K562 (cell line): ENCODE data around the gene NAA80. TPM values are rescaled to one million over a fixed set of nuclear protein-coding genes. Genes with fewer than 3 reads are reported as not detected.

ENCODE experiments used
- CHD7 ChIP-seq: fragments of 200-600 bp; sonication (generic); IDR thresholded peaks from one replicate; pipeline ENCODE4 v1.6.1; 2012; ENCODE audit warnings: mild to moderate bottlenecking, low read depth, low read length, inconsistent platforms
- DACH1 ChIP-seq: fragments of 450-650 bp; IDR thresholded peaks from 2 replicates; pipeline ENCODE4 v1.6.1; 2018; ENCODE audit not compliant: partially characterized antibody
- FIP1L1 ChIP-seq: fragments of 200-400 bp; formaldehyde crosslinking; IDR thresholded peaks from 2 replicates; pipeline ENCODE4 v1.6.1; 2018; ENCODE audit warnings: mild to moderate bottlenecking, low read depth, low read length; ENCODE audit not compliant: poor library complexity, severe bottlenecking
- FUS ChIP-seq: fragments of 200-400 bp; formaldehyde crosslinking; optimal IDR thresholded peaks from 2 replicates; pipeline ENCODE3; 2017; ENCODE audit warnings: low read depth, low read length
- GABPA ChIP-seq: fragments of 200-800 bp; sonication (Bioruptor generic); conservative IDR thresholded peaks from 2 replicates; pipeline ENCODE4 v1.6.1; 2016; ENCODE audit warnings: low read depth, missing genetic modification characterization, missing compliant biosample characterization
- GABPB1 ChIP-seq: sonication (generic); formaldehyde crosslinking; IDR thresholded peaks from 2 replicates; pipeline ENCODE4 v1.8.0; 2022; ENCODE audit warnings: mild to moderate bottlenecking, missing genetic modification reagents
- KDM5B ChIP-seq: fragments of 200-600 bp; sonication (generic); IDR thresholded peaks from 2 replicates; pipeline ENCODE4 v1.6.1; 2012; ENCODE audit warnings: low read depth, mild to moderate bottlenecking, moderate library complexity, low read length, control low read depth, inconsistent platforms; ENCODE audit not compliant: insufficient replicate concordance
- TEAD1 ChIP-seq, 2 experiments: fragments of 450-650 bp in 1 of 2; sonication (generic) in 1 of 2; formaldehyde crosslinking; IDR thresholded peaks; 2 replicates each; pipeline versions ENCODE4 v1.4.0 to v1.8.0; 2020 to 2022; ENCODE audit warnings: mild to moderate bottlenecking in 2 of 2, missing genetic modification reagents in 1 of 2
- TRIM28 ChIP-seq: fragments of 450-650 bp; IDR thresholded peaks from 2 replicates; pipeline ENCODE4 v1.6.1; 2017
- polyA plus RNA-seq, 8 experiments: library from polyadenylated mRNA; depleted of rRNA in 4 of 8; stranded (reverse) in 5 of 8; unstranded in 3 of 8; fragments of >200 nt; fragmentation: Nextera tagmentation in 2 of 8; fragmentation: Illumina TruSeq in 1 of 8; extraction: Ambion mirVana in 2 of 8; extraction: Trizol in 1 of 8; gene quantifications; 2 replicates each; pipeline versions ENCODE4 v1.2.1 to v1.2.3, GENCODE V29; 2011 to 2014; ENCODE audit warnings: inconsistent platforms in 1 of 8, missing spikeins in 1 of 8
- total RNA-seq, 7 experiments: library from RNA; depleted of rRNA in 6 of 7; stranded (reverse); fragments of >200 nt in 6 of 7; fragmentation: Illumina TruSeq in 2 of 7; extraction: Trizol in 2 of 7; gene quantifications; 2 replicates each; pipeline versions ENCODE4 v1.2.1 to v1.2.3, GENCODE V29; 2011 to 2021; ENCODE audit warnings: low replicate concordance in 1 of 7
- TF ChIP-seq, protein P1 (sequence below), 2 experiments: fragments of 450-650 bp; IDR thresholded peaks; 2 replicates each; pipeline ENCODE4 v1.6.1; 2016
- TF ChIP-seq, protein P2 (sequence below): fragments of 250-450 bp; sonication (Bioruptor Pico); IDR thresholded peaks from 2 replicates; pipeline ENCODE4 v1.8.0; 2022; ENCODE audit warnings: moderate library complexity, mild to moderate bottlenecking, inconsistent platforms
- TF ChIP-seq, protein P3 (sequence below): fragments of 200-800 bp; sonication (Bioruptor generic); IDR thresholded peaks from 2 replicates; pipeline ENCODE4 v1.6.1; 2017; ENCODE audit warnings: missing genetic modification characterization, missing compliant biosample characterization

The NAA80 gene
- total and polyA plus RNA-seq, 9 of the 15 experiments (the other 6 are each of a cell fraction or from before 2014, with no cell fraction given) = 0.82 to 24.0 (median 8.6) TPM

GRCh38 chr3:50320853-50321335 is 21.7 kb upstream of the NAA80 start (continued):
- TF ChIP-seq GABPB1 (CRISPR knock-in tag) (no peak), CHD7 (no peak), GABPA (0 out of 2 replicates have a peak, but pooled peaks have one; percentile 24), TRIM28 (no peak), TEAD1 (CRISPR knock-in tag; IDR thresholded peaks at IDR 0.05) (peak; percentile 33 to 69; a peak in 2 of 4 replicates), DACH1 (no peak), KDM5B (no peak), FIP1L1 (peak; percentile 37), FUS (no peak)
- TF ChIP-seq, protein P1, sequence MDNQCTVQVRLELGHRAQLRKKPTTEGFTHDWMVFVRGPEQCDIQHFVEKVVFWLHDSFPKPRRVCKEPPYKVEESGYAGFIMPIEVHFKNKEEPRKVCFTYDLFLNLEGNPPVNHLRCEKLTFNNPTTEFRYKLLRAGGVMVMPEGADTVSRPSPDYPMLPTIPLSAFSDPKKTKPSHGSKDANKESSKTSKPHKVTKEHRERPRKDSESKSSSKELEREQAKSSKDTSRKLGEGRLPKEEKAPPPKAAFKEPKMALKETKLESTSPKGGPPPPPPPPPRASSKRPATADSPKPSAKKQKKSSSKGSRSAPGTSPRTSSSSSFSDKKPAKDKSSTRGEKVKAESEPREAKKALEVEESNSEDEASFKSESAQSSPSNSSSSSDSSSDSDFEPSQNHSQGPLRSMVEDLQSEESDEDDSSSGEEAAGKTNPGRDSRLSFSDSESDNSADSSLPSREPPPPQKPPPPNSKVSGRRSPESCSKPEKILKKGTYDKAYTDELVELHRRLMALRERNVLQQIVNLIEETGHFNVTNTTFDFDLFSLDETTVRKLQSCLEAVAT (IDR thresholded peaks at IDR 0.05) = no peak
- TF ChIP-seq, protein P2, sequence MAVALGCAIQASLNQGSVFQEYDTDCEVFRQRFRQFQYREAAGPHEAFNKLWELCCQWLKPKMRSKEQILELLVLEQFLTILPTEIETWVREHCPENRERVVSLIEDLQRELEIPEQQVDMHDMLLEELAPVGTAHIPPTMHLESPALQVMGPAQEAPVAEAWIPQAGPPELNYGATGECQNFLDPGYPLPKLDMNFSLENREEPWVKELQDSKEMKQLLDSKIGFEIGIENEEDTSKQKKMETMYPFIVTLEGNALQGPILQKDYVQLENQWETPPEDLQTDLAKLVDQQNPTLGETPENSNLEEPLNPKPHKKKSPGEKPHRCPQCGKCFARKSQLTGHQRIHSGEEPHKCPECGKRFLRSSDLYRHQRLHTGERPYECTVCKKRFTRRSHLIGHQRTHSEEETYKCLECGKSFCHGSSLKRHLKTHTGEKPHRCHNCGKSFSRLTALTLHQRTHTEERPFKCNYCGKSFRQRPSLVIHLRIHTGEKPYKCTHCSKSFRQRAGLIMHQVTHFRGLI (CRISPR knock-in tag) = no peak
- TF ChIP-seq, protein P3, sequence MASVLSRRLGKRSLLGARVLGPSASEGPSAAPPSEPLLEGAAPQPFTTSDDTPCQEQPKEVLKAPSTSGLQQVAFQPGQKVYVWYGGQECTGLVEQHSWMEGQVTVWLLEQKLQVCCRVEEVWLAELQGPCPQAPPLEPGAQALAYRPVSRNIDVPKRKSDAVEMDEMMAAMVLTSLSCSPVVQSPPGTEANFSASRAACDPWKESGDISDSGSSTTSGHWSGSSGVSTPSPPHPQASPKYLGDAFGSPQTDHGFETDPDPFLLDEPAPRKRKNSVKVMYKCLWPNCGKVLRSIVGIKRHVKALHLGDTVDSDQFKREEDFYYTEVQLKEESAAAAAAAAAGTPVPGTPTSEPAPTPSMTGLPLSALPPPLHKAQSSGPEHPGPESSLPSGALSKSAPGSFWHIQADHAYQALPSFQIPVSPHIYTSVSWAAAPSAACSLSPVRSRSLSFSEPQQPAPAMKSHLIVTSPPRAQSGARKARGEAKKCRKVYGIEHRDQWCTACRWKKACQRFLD = no peak
